Astrocyte (in vitro differentiated cells and primary cell): ENCODE data around the gene UCN3. TPM values are rescaled to one million over a fixed set of nuclear protein-coding genes. Genes with fewer than 3 reads are reported as not detected.

Source experiments
- DNase-seq: peaks from one replicate; pipeline ENCODE4 v3.0.0-alpha.2; 2010; ENCODE audit warnings: low read depth
- FAIRE-seq: peaks from 2 replicates; lab custom pipeline; 2011; peaks lifted over from hg19 to GRCh38; lab: Jason Lieb, UNC
- H2AFZ ChIP-seq: 2 replicates; pipeline ENCODE4 v1.6.0; 2012; ENCODE audit warnings: low read depth, low read length, inconsistent platforms
- H3K27ac ChIP-seq: 2 replicates; pipeline ENCODE4 v1.5.1; 2011; ENCODE audit warnings: low read depth, low read length, inconsistent platforms
- H3K27me3 ChIP-seq: 2 replicates; pipeline ENCODE4 v1.6.0; 2011; ENCODE audit warnings: low read length, inconsistent platforms; ENCODE audit not compliant: insufficient read depth
- H3K36me3 ChIP-seq: 2 replicates; pipeline ENCODE4 v1.5.1; 2011; ENCODE audit warnings: low read length, inconsistent platforms; ENCODE audit not compliant: insufficient read depth
- H3K4me1 ChIP-seq: 2 replicates; pipeline ENCODE4 v1.5.1; 2011; ENCODE audit warnings: low read length, inconsistent platforms; ENCODE audit not compliant: insufficient read depth
- H3K4me2 ChIP-seq: 2 replicates; pipeline ENCODE4 v1.6.0; 2012; ENCODE audit warnings: low read length, inconsistent platforms
- H3K4me3 ChIP-seq: 2 replicates; pipeline ENCODE4 v1.5.1; 2011; ENCODE audit warnings: low read depth, mild to moderate bottlenecking, low read length, inconsistent platforms; ENCODE audit not compliant: insufficient read depth
- H3K79me2 ChIP-seq: 2 replicates; pipeline ENCODE4 v1.6.0; 2012; ENCODE audit warnings: mild to moderate bottlenecking, low read length, inconsistent platforms; ENCODE audit not compliant: insufficient read depth
- H3K9ac ChIP-seq: 2 replicates; pipeline ENCODE4 v1.6.0; 2012; ENCODE audit warnings: mild to moderate bottlenecking, low read length, inconsistent platforms
- H3K9me3 ChIP-seq: 2 replicates; pipeline ENCODE4 v1.5.1; 2012; ENCODE audit warnings: low read depth, mild to moderate bottlenecking, low read length, inconsistent platforms; ENCODE audit not compliant: insufficient read depth
- H4K20me1 ChIP-seq: 2 replicates; pipeline ENCODE4 v1.6.0; 2012; ENCODE audit warnings: low read length, inconsistent platforms; ENCODE audit not compliant: insufficient read depth
- H3K27ac Mint-ChIP-seq: one replicate; pipeline ENCODE4 v1.8.0; 2021; ENCODE audit warnings: mild to moderate bottlenecking, mixed read lengths; ENCODE audit not compliant: unreplicated experiment
- H3K27me3 Mint-ChIP-seq: one replicate; pipeline ENCODE4 v1.8.0; 2021; ENCODE audit warnings: low read depth, mixed read lengths; ENCODE audit not compliant: unreplicated experiment
- H3K36me3 Mint-ChIP-seq: one replicate; pipeline ENCODE4 v1.8.0; 2021; ENCODE audit warnings: low read depth, mixed read lengths; ENCODE audit not compliant: unreplicated experiment
- H3K4me1 Mint-ChIP-seq: one replicate; pipeline ENCODE4 v1.8.0; 2021; ENCODE audit warnings: low read depth, mixed read lengths; ENCODE audit not compliant: unreplicated experiment
- H3K4me3 Mint-ChIP-seq: one replicate; pipeline ENCODE4 v1.8.0; 2021; ENCODE audit warnings: mild to moderate bottlenecking, moderate library complexity, mixed read lengths; ENCODE audit not compliant: unreplicated experiment
- H3K9me3 Mint-ChIP-seq: one replicate; pipeline ENCODE4 v1.8.0; 2021; ENCODE audit warnings: mild to moderate bottlenecking, mixed read lengths; ENCODE audit not compliant: unreplicated experiment
- CTCF ChIP-seq: IDR thresholded peaks from 2 replicates; pipeline ENCODE4 v1.5.1; 2011; ENCODE audit warnings: low read depth, mild to moderate bottlenecking, inconsistent platforms, low read length, moderate library complexity; ENCODE audit not compliant: insufficient read depth
- EZH2 ChIP-seq: IDR thresholded peaks from 2 replicates; pipeline ENCODE4 v1.6.1; 2012; ENCODE audit warnings: mild to moderate bottlenecking, low read length, inconsistent platforms; ENCODE audit not compliant: insufficient read depth
- total RNA-seq: library from RNA; stranded (reverse); gene quantifications from 2 replicates; pipeline ENCODE4 v1.2.1, GENCODE V29; 2021

The UCN3 gene
- total RNA-seq, 1 donor from 2014 or later = not detected

- Histone ChIP-seq H3K27ac (no peak overlapping the region), H3K36me3 (no peaks in the 10 kb centered on the region), H2AFZ (no peak overlapping the region), H3K79me2 (no peaks in the 10 kb centered on the region), H3K9ac (no peak overlapping the region), H3K9me3 (no peaks in the 10 kb centered on the region), H3K27me3 (no peaks in the 10 kb centered on the region), H3K4me1 (no peaks in the 10 kb centered on the region), H3K4me3 (no peak overlapping the region), H3K4me2 (no peak overlapping the region), H4K20me1 (no peaks in the 10 kb centered on the region)
- DNase-seq = no peak
- H3K27me3 Mint-ChIP-seq = peaks cover 3% of the 10 kb centered on the region
- no peak overlapping the region for H3K4me3 Mint-ChIP-seq
- peaks cover 2% of the 10 kb centered on the region for H3K9me3 Mint-ChIP-seq
- no peak for FAIRE-seq
- H3K36me3 Mint-ChIP-seq = no peaks in the 10 kb centered on the region
- no peaks in the 10 kb centered on the region for H3K4me1 Mint-ChIP-seq
- TF ChIP-seq EZH2 (no peak), CTCF (no peak)
- no peak overlapping the region for H3K27ac Mint-ChIP-seq
Measured at GRCh38 chr10:5344746-5345145, 20.0 kb upstream of the UCN3 start.

- no peaks in the 10 kb centered on the region for H3K36me3 ChIP-seq
- no peaks in the 10 kb centered on the region for H3K4me1 Mint-ChIP-seq
- no peak overlapping the region for H3K4me3 ChIP-seq
- no peaks in the 10 kb centered on the region for H4K20me1 ChIP-seq
- no peak overlapping the region for H2AFZ ChIP-seq
- no peak overlapping the region for H3K27ac Mint-ChIP-seq
- TF ChIP-seq CTCF (no peak), EZH2 (no peak)
- peaks cover 2% of the 10 kb centered on the region for H3K9me3 Mint-ChIP-seq
- peaks cover 2% of the 10 kb centered on the region for H3K27me3 Mint-ChIP-seq
- no peaks in the 10 kb centered on the region for H3K36me3 Mint-ChIP-seq
- DNase-seq = no peak
- no peaks in the 10 kb centered on the region for H3K4me1 ChIP-seq
- no peak for FAIRE-seq
- H3K79me2 ChIP-seq = no peaks in the 10 kb centered on the region
- H3K27me3 ChIP-seq = no peaks in the 10 kb centered on the region
- H3K9me3 ChIP-seq = no peaks in the 10 kb centered on the region
- H3K9ac ChIP-seq = no peak overlapping the region
- no peak overlapping the region for H3K27ac ChIP-seq
- H3K4me3 Mint-ChIP-seq = no peak overlapping the region
- no peak overlapping the region for H3K4me2 ChIP-seq
Measured at GRCh38 chr10:5346881-5347280, 17.9 kb upstream of the UCN3 start.

GRCh38 chr10:5349362-5349761 is 15.4 kb upstream of the UCN3 start:
- H3K4me2 ChIP-seq = no peak overlapping the region
- no peak overlapping the region for H3K27ac Mint-ChIP-seq
- H3K27me3 Mint-ChIP-seq = no peaks in the 10 kb centered on the region
- H3K4me1 ChIP-seq = no peaks in the 10 kb centered on the region
- no peak overlapping the region for H3K27ac ChIP-seq
- FAIRE-seq (no peak), DNase-seq (no peak)
- no peak overlapping the region for H3K9ac ChIP-seq
- H3K27me3 ChIP-seq = no peaks in the 10 kb centered on the region
- H3K79me2 ChIP-seq = no peaks in the 10 kb centered on the region
- no peaks in the 10 kb centered on the region for H3K4me1 Mint-ChIP-seq
- peaks cover 2% of the 10 kb centered on the region for H3K9me3 Mint-ChIP-seq
- no peak for TF ChIP-seq CTCF
- no peak for TF ChIP-seq EZH2
- H3K4me3 ChIP-seq = no peak overlapping the region
- H2AFZ ChIP-seq = no peak overlapping the region
- H4K20me1 ChIP-seq = no peaks in the 10 kb centered on the region
- no peaks in the 10 kb centered on the region for H3K9me3 ChIP-seq
- H3K36me3 Mint-ChIP-seq = no peaks in the 10 kb centered on the region
- no peaks in the 10 kb centered on the region for H3K36me3 ChIP-seq
- no peak overlapping the region for H3K4me3 Mint-ChIP-seq
